Activated T-helper 2 cell treated with anti-CD3 and anti-CD28 coated beads, Interferon-gamma antibody, Interleukin-2, Interleukin-4, amounts not matched to agents 10 μg/mL and 5 μg/mL and 100 μg/mL, durations not matched to agents 14 hours and 24 hours and 36 hours (primary cell): ENCODE data around the gene PROK2. TPM values are rescaled to one million over a fixed set of nuclear protein-coding genes. Genes with fewer than 3 reads are reported as not detected.

Experiments
- DNase-seq: peaks from one replicate; pipeline ENCODE4 v3.0.0; 2021; ENCODE audit warnings: low spot score
- H3K27ac Mint-ChIP-seq: one replicate; pipeline ENCODE4 v1.8.0; 2021; ENCODE audit warnings: mixed read lengths
- H3K27me3 Mint-ChIP-seq: one replicate; pipeline ENCODE4 v1.8.0; 2021; ENCODE audit warnings: low read depth, mixed read lengths
- H3K36me3 Mint-ChIP-seq: one replicate; pipeline ENCODE4 v1.8.0; 2021; ENCODE audit warnings: low read depth, mixed read lengths
- H3K4me1 Mint-ChIP-seq: one replicate; pipeline ENCODE4 v1.8.0; 2021; ENCODE audit warnings: low read depth, mixed read lengths
- H3K4me3 Mint-ChIP-seq: one replicate; pipeline ENCODE4 v1.8.0; 2021; ENCODE audit warnings: low read depth, mild to moderate bottlenecking, moderate library complexity, mixed read lengths
- H3K9me3 Mint-ChIP-seq: one replicate; pipeline ENCODE4 v1.8.0; 2021; ENCODE audit warnings: mixed read lengths
- intact Hi-C: fragments of 100-400 bp; cut with micrococcal nuclease; formaldehyde crosslinking; loops from one replicate; pipeline ENCODE4 v1.15.1; 2023
- total RNA-seq: library from RNA; stranded (reverse); gene quantifications from 2 replicates; pipeline ENCODE4 v1.2.3, GENCODE V29; 2022

Gene PROK2
- total RNA-seq, 1 donor from 2014 or later, result 0.25 TPM

DNA sequence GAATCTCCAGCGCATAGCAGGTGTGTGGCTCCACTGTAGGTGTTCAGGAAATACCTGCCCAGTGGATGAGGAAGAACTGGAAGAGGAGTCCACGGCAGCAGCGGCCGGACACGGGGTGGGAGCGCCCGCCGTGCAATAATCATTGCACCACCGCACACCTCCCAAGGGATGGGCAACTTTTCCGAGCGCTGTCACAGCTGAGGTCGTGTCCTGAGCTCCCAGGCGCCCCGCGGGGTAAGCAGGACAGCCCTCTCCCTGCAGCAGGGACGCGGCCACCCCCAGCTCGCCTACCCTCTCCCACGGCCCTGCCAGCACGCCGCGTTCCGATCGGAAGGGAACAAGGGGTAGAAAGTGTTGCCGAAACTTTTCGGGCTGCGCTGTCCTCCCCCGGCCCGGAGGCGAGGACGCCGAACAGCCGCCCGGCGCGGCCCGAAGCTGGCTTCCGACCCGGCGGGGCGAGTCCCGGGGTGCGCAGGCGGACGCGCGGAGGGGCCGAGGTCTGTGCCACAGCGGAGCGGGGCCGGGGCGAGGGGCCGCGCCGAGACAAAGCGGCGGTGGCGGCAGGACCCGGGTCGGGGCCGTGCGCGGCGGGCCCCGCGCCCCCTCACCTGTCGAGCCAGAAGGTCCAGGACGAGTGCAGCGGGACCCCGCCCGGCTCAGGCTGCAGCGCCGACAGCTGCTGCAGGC, 60.2 kb downstream of the PROK2 start:
- Mint-ChIP-seq H3K9me3 (no peaks in the 10 kb centered on the region), H3K27ac (peak overlapping the region; percentile 89), H3K27me3 (peaks cover 2% of the 10 kb centered on the region), H3K4me1 (peaks cover 60% of the 10 kb centered on the region), H3K36me3 (peaks cover 19% of the 10 kb centered on the region), H3K4me3 (peak overlapping the region; percentile 88)
- DNase-seq, result peak; percentile 29
- intact Hi-C loops, result loop anchor here (1.0 to 10.0 kb wide), 7 partner anchors 137 to 1123 kb away; partner anchors contain the start of gene SHQ1

DNA sequence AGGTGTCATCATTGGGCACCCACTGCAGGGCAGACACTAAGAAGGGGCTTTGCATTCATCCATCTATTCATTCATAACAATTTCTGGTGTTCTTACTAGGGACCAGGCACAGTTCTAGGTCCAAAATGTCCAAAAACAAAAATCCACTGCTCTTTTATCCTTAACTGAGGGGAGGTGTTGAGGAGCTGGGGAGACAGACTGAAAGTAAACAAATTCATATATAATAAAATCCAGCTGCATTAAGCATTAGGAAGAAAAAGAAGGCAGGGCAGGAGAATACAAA, 60.8 kb downstream of the PROK2 start:
- peak overlapping the region; percentile 88 for H3K4me3 Mint-ChIP-seq
- intact Hi-C loops, result loop anchor here (1.0 to 10.0 kb wide), 5 partner anchors 137 to 1123 kb away; partner anchors contain the start of gene SHQ1
- peaks cover 2% of the 10 kb centered on the region for H3K27me3 Mint-ChIP-seq
- H3K27ac Mint-ChIP-seq, result peak overlapping the region; percentile 89
- H3K4me1 Mint-ChIP-seq, result peaks cover 62% of the 10 kb centered on the region
- no peaks in the 10 kb centered on the region for H3K9me3 Mint-ChIP-seq
- H3K36me3 Mint-ChIP-seq, result peaks cover 25% of the 10 kb centered on the region
- no peak for DNase-seq

DNA sequence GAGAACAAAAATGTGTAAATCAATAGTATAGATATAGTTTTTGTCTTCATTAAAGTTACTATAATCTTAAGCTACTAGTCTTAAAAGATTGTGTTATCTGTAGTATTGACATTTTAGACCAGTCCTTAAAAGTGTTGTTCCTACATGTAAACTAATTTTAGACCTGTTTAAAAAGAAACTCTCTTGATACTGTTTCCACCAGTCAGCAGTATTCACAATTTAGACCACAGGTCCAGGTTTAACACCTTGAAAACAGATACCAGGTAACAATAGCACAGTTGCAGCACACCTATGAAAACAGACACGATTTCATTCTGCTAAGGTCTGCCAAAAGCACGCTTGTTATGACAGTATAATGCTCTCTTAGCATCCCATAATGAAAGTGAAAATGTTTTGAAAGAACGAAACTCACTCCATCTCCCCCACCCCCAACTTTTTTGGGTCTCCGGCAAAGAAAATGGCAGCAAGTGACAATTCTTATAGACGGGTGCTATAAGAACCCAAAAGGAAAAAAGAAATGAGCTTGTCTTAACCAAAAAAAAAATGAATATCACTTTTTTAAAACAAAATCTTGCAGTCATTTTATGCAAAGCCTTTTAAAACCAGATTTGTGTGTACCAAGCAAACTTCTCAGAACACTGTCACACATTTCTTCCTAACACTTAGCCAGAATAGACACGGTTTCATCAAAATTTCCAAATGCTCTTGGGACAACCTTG, 61.3 kb downstream of the PROK2 start:
- Mint-ChIP-seq H3K36me3 (peaks cover 29% of the 10 kb centered on the region), H3K27me3 (peaks cover 2% of the 10 kb centered on the region)
- intact Hi-C loops, result loop anchor here (1.0 to 10.0 kb wide), 6 partner anchors 12 to 1124 kb away; partner anchors contain the start of gene SHQ1

DNA sequence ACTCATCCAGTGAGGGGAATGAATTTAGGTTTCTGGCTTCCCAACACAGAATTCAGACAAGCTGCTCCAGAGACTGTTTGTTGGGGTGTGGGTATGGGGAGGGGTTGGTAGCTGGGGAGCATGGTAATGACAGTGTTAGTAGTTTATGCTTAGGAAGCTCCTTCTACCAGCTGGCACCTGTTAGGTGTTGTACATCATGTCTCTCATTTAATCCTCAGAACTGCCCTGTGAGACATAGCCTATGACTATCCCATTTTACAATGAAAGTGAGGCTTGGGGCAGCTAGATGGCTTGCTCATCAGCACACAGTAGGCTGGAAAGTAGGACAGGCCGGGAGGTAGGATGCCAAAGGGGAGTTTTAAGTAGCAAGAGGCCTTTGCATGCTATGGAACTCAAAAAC, 62.3 kb downstream of the PROK2 start:
- Mint-ChIP-seq H3K9me3 (no peaks in the 10 kb centered on the region), H3K4me3 (peak overlapping the region; percentile 50), H3K27me3 (no peaks in the 10 kb centered on the region), H3K27ac (peak overlapping the region; percentile 56), H3K36me3 (peaks cover 29% of the 10 kb centered on the region), H3K4me1 (peaks cover 73% of the 10 kb centered on the region)
- no peak for DNase-seq
- intact Hi-C loops, result loop anchor here (1.0 to 10.0 kb wide), 5 partner anchors 11 to 1125 kb away; partner anchors contain the start of gene SHQ1

More for the DNA sequence above, 61.3 kb downstream of the PROK2 start:
- Mint-ChIP-seq H3K4me1 (peaks cover 67% of the 10 kb centered on the region), H3K27ac (peak overlapping the region; percentile 89), H3K9me3 (no peaks in the 10 kb centered on the region), H3K4me3 (peak overlapping the region; percentile 88)
- DNase-seq, result peak; percentile 61

Other genes with a start within 250 kb of the PROK2 start
- 132 and 138 TPM in 2 replicates for gene FOXP1, start 201.4 kb downstream of the PROK2 start, total RNA-seq
- 17.3 and 17.9 TPM in 2 replicates for gene EIF4E3, start 59.7 kb downstream of the PROK2 start, total RNA-seq
- gene GPR27, start 31.3 kb downstream of the PROK2 start, total RNA-seq, result 0.62 and 0.94 TPM in 2 replicates